ENCODE data around the gene STXBP5. TPM values are rescaled to one million over a fixed set of nuclear protein-coding genes. Genes with fewer than 3 reads are reported as not detected.

Gene STXBP5
- total and polyA plus RNA-seq, 2 donors (not counting 1 experiment from before 2014, with no cell fraction given), result 4.6 to 24.1 TPM

DNA sequence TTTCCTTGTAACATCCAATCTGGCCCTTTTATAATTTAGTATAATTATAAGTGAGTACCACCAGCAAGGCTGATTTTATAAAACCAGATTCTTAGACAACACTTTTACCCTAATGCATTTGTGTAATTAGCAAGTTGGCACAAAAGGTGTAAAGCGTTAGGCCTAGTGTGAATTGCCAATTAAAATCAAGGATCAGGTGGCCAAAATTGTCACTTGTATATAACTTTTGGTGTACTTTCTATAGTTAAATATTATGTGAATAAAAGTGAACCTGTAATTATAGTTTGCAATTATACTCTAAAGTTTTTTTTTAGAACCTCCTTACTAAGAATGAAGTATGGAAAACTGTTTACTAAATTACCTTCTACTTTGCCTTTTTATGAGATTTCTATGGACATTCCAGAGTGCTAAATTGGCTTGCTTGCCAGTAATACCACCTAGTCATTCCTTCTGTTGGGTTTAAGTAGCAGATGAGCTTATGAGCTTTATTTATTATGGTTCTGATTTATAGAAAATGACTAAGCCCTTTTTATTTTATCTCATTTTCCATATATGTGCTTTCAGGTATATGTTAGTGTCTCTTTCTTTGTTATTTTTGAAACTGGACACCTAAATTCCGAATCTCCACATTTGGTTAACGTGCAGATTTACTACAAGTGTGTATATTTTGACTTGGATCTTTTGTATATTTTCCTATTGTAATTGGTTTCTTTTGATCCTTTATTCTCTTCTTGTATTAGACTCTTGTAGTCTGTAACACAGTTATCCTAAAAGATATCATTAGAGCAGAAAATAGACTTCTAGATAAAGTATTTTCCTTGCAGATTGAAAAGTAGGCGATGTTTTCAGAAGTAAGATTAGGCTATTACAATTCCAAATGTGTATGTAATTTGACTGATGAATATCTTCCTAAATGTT lies 3.9 kb downstream of the STXBP5 start:
- peaks cover 28% of the 10 kb centered on the region for H3K4me1 Mint-ChIP-seq
- Histone ChIP-seq H3K27ac (ENCODE audit: low read length in 2 of 2) (no peak overlapping the region), H2AFZ (ENCODE audit: insufficient read depth, low read depth, low read length, poor library complexity, severe bottlenecking) (no peak overlapping the region), H3K9ac (ENCODE audit: low read length) (no peak overlapping the region), H3K4me1 (ENCODE audit: control insufficient read depth in 2 of 2, insufficient read depth in 2 of 2, low read length in 2 of 2) (peaks cover 12 to 17% of the 10 kb centered on the region in 2 donors), H3K36me3 (replicated peaks in 1 of 2; ENCODE audit: control extremely low read depth in 1 of 2, control insufficient read depth in 1 of 2, extremely low read depth in 1 of 2, insufficient read depth in 2 of 2, low read length in 1 of 2) (no peaks in the 10 kb centered on the region), H4K20me1 (ENCODE audit: control insufficient read depth, insufficient read depth, low read length, poor library complexity, severe bottlenecking) (no peaks in the 10 kb centered on the region), H3K4me2 (replicated peaks; ENCODE audit: low read depth, low read length, poor library complexity, severe bottlenecking) (no peak overlapping the region), H3K4me3 (ENCODE audit: control extremely low read depth in 1 of 5, extremely low read depth in 1 of 5, insufficient read depth in 1 of 5, low read depth in 2 of 5, low read length in 4 of 5) (no peak overlapping the region), H3K79me2 (ENCODE audit: control insufficient read depth, insufficient read depth, low read length) (peaks cover 14% of the 10 kb centered on the region), H3K9me3 (ENCODE audit: control extremely low read depth in 1 of 3, control insufficient read depth in 2 of 3, insufficient read depth in 1 of 3, low read length in 2 of 3) (no peaks in the 10 kb centered on the region), H3K27me3 (replicated peaks in 1 of 4; ENCODE audit: control extremely low read depth in 1 of 4, control insufficient read depth in 3 of 4, insufficient read depth in 4 of 4, low read length in 3 of 4) (no peaks in the 10 kb centered on the region)
- ChIA-PET CTCF (no interaction called here), POLR2A (no interaction called here)
- no peaks in the 10 kb centered on the region for H3K27me3 Mint-ChIP-seq
- H3K4me3 Mint-ChIP-seq, result no peak overlapping the region
- no peaks in the 10 kb centered on the region for H3K9me3 Mint-ChIP-seq (ENCODE audit: insufficient read depth)
- intact Hi-C loops (cut with micrococcal nuclease), result no loop called here
- ATAC-seq (ENCODE audit: low read depth) (no peak), DNase-seq (no peak)
- TF ChIP-seq EZH2 (IDR thresholded peaks at IDR 0.05; ENCODE audit: borderline replicate concordance, insufficient read depth, low read depth, low read length, poor library complexity, severe bottlenecking), result no peak
- TF ChIP-seq, protein P1, sequence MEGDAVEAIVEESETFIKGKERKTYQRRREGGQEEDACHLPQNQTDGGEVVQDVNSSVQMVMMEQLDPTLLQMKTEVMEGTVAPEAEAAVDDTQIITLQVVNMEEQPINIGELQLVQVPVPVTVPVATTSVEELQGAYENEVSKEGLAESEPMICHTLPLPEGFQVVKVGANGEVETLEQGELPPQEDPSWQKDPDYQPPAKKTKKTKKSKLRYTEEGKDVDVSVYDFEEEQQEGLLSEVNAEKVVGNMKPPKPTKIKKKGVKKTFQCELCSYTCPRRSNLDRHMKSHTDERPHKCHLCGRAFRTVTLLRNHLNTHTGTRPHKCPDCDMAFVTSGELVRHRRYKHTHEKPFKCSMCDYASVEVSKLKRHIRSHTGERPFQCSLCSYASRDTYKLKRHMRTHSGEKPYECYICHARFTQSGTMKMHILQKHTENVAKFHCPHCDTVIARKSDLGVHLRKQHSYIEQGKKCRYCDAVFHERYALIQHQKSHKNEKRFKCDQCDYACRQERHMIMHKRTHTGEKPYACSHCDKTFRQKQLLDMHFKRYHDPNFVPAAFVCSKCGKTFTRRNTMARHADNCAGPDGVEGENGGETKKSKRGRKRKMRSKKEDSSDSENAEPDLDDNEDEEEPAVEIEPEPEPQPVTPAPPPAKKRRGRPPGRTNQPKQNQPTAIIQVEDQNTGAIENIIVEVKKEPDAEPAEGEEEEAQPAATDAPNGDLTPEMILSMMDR (IDR thresholded peaks at IDR 0.05), result no peak
- no peak overlapping the region for H3K27ac Mint-ChIP-seq
- WGBS (ENCODE audit: insufficient coverage), result no CpG with 5 or more reads among the region's 4 CpGs

DNA sequence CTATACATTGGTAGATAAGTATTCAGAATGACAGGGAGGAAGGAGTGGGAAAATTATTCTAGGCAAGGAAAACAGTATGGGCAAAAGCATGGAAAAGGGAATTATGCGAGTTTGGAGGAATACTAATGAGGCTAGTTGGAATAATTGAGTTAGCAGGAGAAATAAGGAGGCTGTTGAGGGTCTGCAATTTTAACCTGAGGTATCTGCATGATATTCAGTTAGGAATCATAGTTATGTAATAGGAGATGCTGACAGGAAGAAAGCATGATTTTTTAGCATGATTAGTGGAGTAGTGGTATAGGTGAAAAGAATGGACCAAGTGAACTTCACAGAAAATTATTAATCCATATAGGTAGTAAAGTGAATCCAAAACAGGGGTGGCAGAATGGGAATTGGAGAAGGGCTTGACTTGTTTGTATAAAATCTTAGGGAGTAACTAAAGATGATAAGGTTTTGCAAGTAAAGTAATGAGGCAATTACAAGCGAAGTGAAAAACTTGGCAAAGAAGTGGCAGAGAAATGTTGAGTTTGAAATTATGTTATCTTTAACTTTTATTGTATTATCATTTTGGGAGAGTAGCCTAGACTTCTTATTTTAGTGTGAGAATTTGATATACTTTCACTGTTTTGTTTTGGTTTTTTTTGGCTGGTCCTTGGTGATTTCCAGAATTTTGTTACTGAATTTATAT lies 5.7 kb downstream of the STXBP5 start:
- H3K4me2 ChIP-seq (replicated peaks; ENCODE audit: low read depth, low read length, poor library complexity, severe bottlenecking), result no peak overlapping the region
- TF ChIP-seq, protein P1 (IDR thresholded peaks at IDR 0.05), result no peak
- no peak for TF ChIP-seq EZH2 (IDR thresholded peaks at IDR 0.05; ENCODE audit: borderline replicate concordance, insufficient read depth, low read depth, low read length, poor library complexity, severe bottlenecking)

More for the DNA sequence above, 5.7 kb downstream of the STXBP5 start:
- no peak for DNase-seq
- Mint-ChIP-seq H3K9me3 (ENCODE audit: insufficient read depth) (no peaks in the 10 kb centered on the region), H3K27me3 (no peaks in the 10 kb centered on the region), H3K27ac (no peak overlapping the region), H3K4me3 (no peak overlapping the region), H3K4me1 (peaks cover 25% of the 10 kb centered on the region)
- Histone ChIP-seq H3K9ac (ENCODE audit: low read length) (no peak overlapping the region), H3K36me3 (replicated peaks in 1 of 2; ENCODE audit: control extremely low read depth in 1 of 2, control insufficient read depth in 1 of 2, extremely low read depth in 1 of 2, insufficient read depth in 2 of 2, low read length in 1 of 2) (no peaks in the 10 kb centered on the region), H3K4me3 (ENCODE audit: control extremely low read depth in 1 of 5, extremely low read depth in 1 of 5, insufficient read depth in 1 of 5, low read depth in 2 of 5, low read length in 4 of 5) (no peak overlapping the region), H3K79me2 (ENCODE audit: control insufficient read depth, insufficient read depth, low read length) (peaks cover 7% of the 10 kb centered on the region), H3K4me1 (ENCODE audit: control insufficient read depth in 2 of 2, insufficient read depth in 2 of 2, low read length in 2 of 2) (peaks cover 5 to 14% of the 10 kb centered on the region in 2 donors), H3K27me3 (replicated peaks in 1 of 4; ENCODE audit: control extremely low read depth in 1 of 4, control insufficient read depth in 3 of 4, insufficient read depth in 4 of 4, low read length in 3 of 4) (no peaks in the 10 kb centered on the region), H3K27ac (ENCODE audit: low read length in 2 of 2) (no peak overlapping the region), H3K9me3 (ENCODE audit: control extremely low read depth in 1 of 3, control insufficient read depth in 2 of 3, insufficient read depth in 1 of 3, low read length in 2 of 3) (no peaks in the 10 kb centered on the region), H2AFZ (ENCODE audit: insufficient read depth, low read depth, low read length, poor library complexity, severe bottlenecking) (no peak overlapping the region), H4K20me1 (ENCODE audit: control insufficient read depth, insufficient read depth, low read length, poor library complexity, severe bottlenecking) (no peaks in the 10 kb centered on the region)
- POLR2A ChIA-PET, result no interaction called here
- CTCF ChIA-PET, result no interaction called here
- intact Hi-C loops (cut with micrococcal nuclease), result no loop called here
- WGBS (ENCODE audit: insufficient coverage), result 100% methylated on average over 1 of the region's 2 CpGs
- ATAC-seq (ENCODE audit: low read depth), result no peak
